NB4 (cell line): ENCODE data around the gene EFCAB6.

ENCODE experiments used
- DNase-seq: peaks from one replicate; pipeline ENCODE4 v3.0.0; 2010; ENCODE audit warnings: low read depth
- H3K4me3 ChIP-seq: one replicate; pipeline ENCODE4 v1.5.1; 2011; ENCODE audit warnings: mild to moderate bottlenecking, low read depth, low read length, moderate library complexity
- CTCF ChIP-seq: IDR thresholded peaks from one replicate; pipeline ENCODE4 v1.5.1; 2012; ENCODE audit warnings: low read depth, low read length
- MAX ChIP-seq: IDR thresholded peaks from 2 replicates; pipeline ENCODE4 v1.6.1; 2011; ENCODE audit warnings: low read depth, low read length
- MYC ChIP-seq: IDR thresholded peaks from 2 replicates; pipeline ENCODE4 v1.6.1; 2011; ENCODE audit warnings: low read depth, low read length
- POLR2A ChIP-seq: IDR thresholded peaks from 2 replicates; pipeline ENCODE4 v1.6.1; 2011; ENCODE audit warnings: mild to moderate bottlenecking; ENCODE audit not compliant: insufficient read length; ENCODE audit errors: extremely low read depth

Gene EFCAB6

GRCh38 chr22:43526946-43527345 lies 285.2 kb downstream of the EFCAB6 start:
- no peak for DNase-seq
- H3K4me3 ChIP-seq, result no peak overlapping the region
- TF ChIP-seq CTCF, result no peak
- TF ChIP-seq POLR2A, result no peak
- no peak for TF ChIP-seq MYC
- TF ChIP-seq MAX, result no peak

GRCh38 chr22:43526117-43526655 lies 285.9 kb downstream of the EFCAB6 start:
- DNase-seq, result no peak
- TF ChIP-seq POLR2A (no peak), MAX (no peak), CTCF (no peak), MYC (no peak)
- H3K4me3 ChIP-seq, result no peak overlapping the region

GRCh38 chr22:43521716-43522115 lies 290.4 kb downstream of the EFCAB6 start:
- TF ChIP-seq MYC (no peak), MAX (no peak), POLR2A (no peak), CTCF (no peak)
- no peak for DNase-seq
- H3K4me3 ChIP-seq, result no peak overlapping the region

- no peak overlapping the region for H3K4me3 ChIP-seq
- TF ChIP-seq POLR2A, result no peak
- no peak for TF ChIP-seq MYC
- TF ChIP-seq CTCF, result no peak
- TF ChIP-seq MAX, result no peak
- no peak for DNase-seq
Measured at GRCh38 chr22:43520632-43521039, 291.5 kb downstream of the EFCAB6 start.

GRCh38 chr22:43516996-43517635 lies 295.0 kb downstream of the EFCAB6 start:
- no peak overlapping the region for H3K4me3 ChIP-seq
- DNase-seq, result no peak
- TF ChIP-seq POLR2A, result no peak
- no peak for TF ChIP-seq MYC
- TF ChIP-seq CTCF, result no peak
- no peak for TF ChIP-seq MAX
